WI38 (cell line): ENCODE data around the gene CEACAM8.
A peak's percentile ranks its signal among the peaks of the same experiment; 100 is the strongest.
"Not testable (repeated sequence)": the region's sequence is repeated elsewhere in the genome, so short reads cannot be mapped to it uniquely, and the experiment has no call there.

Experiments
- H3K4me3 ChIP-seq: 2 replicates; pipeline ENCODE4 v1.5.1; 2011; ENCODE audit warnings: low read depth, mild to moderate bottlenecking, control low read depth, low read length
- TF ChIP-seq, protein P1 (sequence below): IDR thresholded peaks from 2 replicates; pipeline ENCODE4 v1.5.1; 2012; ENCODE audit warnings: low read depth, mild to moderate bottlenecking, control low read depth, low read length

CEACAM8 gene

DNA sequence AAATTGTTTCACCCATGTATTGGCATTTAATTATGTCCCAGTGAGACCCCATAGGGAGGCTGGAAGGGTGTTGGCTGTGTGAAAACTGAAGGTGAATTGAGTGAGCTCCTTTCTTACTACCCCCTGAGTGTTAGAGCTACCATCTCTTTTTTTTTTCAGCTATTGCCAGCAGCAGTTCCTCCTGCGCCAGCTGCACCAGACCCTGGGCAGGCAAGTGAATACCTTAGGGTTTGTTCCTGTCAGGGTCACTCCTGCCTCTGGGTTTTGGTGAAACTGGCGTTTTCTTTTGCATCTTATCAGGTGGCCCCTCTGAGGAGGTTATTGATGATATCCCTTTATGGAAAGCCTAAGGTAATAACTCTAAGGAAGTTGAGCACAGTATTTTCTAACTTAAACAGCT, 25.5 kb downstream of the CEACAM8 start:
- no peak overlapping the region for H3K4me3 ChIP-seq
- TF ChIP-seq, protein P1, sequence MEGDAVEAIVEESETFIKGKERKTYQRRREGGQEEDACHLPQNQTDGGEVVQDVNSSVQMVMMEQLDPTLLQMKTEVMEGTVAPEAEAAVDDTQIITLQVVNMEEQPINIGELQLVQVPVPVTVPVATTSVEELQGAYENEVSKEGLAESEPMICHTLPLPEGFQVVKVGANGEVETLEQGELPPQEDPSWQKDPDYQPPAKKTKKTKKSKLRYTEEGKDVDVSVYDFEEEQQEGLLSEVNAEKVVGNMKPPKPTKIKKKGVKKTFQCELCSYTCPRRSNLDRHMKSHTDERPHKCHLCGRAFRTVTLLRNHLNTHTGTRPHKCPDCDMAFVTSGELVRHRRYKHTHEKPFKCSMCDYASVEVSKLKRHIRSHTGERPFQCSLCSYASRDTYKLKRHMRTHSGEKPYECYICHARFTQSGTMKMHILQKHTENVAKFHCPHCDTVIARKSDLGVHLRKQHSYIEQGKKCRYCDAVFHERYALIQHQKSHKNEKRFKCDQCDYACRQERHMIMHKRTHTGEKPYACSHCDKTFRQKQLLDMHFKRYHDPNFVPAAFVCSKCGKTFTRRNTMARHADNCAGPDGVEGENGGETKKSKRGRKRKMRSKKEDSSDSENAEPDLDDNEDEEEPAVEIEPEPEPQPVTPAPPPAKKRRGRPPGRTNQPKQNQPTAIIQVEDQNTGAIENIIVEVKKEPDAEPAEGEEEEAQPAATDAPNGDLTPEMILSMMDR = no peak

DNA sequence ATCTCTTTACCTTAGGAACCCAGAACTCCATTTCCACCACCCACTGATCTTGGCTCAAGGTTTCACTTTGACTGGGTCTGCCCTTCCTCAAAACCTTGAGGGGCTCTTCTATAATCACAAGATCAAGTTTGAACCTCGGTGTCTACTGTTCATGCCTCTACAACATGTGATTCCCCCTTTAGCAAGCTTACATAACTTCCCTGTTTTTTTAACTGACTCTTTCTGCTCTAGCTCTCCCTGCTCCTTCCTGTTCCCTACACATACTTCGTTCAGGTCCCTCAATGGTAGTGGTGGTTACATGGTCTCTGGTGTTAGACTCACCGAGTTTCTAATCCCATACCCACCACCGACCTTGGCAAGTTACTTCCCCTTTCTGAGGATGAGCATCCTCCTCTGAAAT, 26.7 kb downstream of the CEACAM8 start:
- H3K4me3 ChIP-seq = no peak overlapping the region
- TF ChIP-seq, protein P1 = no peak

DNA sequence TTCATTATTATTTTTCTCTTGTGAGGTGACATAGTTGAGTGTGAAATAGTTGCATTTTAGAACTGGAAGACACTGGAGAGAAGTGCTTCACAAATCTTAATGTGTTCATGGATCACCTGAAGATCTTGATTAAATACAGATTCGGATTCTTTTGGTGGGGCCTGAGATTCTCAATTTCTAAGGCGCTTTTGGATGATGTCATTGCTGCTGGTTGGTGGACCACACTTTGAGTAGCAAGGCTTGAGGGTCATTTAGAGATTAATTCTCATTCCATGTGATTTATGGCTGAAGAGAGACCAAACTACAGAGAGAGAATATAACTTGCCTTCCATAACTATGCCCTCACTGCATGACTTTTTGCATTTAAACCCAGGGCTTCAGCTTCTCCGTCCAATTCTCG, 27.2 kb downstream of the CEACAM8 start:
- no peak overlapping the region for H3K4me3 ChIP-seq
- TF ChIP-seq, protein P1 = no peak

DNA sequence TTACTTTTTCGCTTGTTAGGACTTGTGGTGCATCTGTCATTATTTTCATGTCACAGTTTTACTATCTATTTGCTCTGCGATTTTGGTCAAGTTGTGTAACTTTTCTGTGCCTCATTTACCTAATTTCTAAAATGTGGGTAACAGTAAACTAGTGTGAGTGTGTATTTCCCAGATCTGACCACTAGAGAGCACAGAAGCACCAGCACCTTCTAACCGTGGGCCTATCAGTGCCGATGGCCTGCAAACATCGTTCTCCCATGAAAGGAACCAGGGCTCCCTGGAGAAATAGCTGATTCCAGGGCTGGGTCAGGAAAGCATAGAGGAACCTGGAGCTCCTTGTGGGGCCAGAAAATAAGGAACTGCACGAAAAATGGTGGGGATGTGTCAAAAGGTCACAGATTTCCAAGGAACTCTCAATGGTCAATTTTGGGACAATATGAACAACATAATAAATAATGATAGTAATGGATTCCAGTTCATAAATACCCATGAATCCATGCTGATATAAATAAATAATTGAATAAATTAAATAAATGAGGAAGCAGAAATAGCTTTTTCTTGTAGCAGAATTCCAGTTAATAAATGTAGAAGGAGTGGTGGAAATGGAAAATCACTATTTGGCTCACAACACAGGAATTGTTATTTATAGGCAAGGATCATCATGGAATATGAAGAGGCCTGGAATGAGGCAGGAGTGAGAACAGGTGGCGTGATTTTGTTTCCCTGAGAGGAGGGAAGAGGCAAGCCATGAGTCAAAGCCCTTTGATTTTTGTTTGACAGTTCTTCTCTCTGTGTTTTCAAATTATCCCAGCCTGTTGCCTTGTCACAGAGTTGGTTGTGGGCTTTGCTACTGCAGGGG, 31.1 kb downstream of the CEACAM8 start:
- TF ChIP-seq, protein P1 = peak; percentile 61; the same call in 1 of the 2 replicates

DNA sequence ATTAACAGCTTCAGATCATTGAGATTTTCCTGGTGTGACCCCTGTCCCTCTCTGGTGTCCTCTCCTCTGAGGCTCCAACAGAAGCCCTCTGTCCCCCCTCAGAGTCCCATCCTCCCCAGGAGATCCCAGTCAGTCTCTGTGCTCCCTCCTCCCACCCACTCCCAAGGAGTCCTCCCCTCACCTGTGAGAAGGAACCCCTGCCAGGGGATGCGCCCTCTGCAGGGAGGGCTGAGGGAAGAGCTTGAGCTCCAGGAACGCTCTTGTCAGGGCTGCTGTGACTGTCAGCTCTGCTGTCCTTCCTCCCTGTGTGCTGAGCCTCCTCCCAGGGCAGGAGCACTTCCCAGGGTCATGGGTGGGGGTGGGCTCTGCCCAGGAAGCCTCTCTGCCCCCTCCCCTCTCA, 33.2 kb downstream of the CEACAM8 start:
- TF ChIP-seq, protein P1 = no peak
- no peak overlapping the region for H3K4me3 ChIP-seq

More for the DNA sequence above, 31.1 kb downstream of the CEACAM8 start:
- H3K4me3 ChIP-seq = no peak overlapping the region

DNA sequence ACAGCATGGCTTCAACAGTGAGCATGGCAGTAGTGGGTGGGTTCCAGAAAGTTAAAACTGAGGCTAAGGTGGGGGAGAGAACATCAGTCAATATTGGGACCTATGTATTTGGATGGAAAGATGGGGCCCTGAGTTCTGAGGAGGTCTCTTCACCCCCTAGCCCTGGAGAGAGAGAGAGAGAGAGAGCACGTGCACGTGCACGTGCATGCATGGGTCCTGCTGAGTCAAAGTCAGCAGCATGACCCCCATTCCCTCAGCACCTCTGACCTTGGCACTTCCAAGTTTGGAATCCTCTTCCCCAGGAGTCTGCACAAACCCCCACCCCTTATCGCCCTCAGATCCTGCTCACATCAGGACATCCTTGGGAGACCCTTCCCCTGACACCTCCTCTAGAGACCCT, 34.0 kb downstream of the CEACAM8 start:
- TF ChIP-seq, protein P1 = no peak
- no peak overlapping the region for H3K4me3 ChIP-seq

DNA sequence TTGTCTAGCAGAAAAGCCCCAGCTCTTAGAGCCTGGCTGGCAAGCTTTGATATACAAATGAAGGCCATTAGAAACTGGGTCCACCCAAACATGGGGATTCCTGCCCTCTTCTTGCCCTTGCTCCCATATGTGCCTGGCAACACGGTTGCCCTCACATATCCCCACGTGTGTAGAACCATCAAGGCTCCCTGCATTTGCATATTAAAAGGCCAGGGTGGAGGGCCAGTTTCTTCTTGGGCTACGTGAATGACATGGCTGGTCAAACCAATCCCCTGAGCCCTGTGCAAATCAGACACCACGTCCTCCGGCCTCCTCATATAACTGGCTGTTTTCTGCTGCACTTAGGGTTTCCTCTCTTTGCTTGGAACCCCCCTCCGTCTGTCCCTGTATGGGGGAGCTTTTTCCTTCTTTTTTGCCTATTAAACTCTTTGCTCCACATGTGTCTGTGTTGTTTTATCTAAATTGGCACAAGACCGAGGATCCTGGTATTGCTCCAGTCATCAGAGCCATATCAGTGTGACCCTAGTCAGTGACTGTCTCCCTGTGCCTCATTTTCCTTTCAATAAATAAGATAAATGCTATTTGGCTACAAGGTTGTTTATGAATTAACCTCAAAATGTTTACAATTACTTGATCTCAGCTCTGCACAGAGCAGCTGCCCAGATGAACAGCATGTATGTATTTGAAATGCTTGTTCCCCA, 36.1 kb downstream of the CEACAM8 start:
- H3K4me3 ChIP-seq = no peak overlapping the region
- TF ChIP-seq, protein P1 = no peak

DNA sequence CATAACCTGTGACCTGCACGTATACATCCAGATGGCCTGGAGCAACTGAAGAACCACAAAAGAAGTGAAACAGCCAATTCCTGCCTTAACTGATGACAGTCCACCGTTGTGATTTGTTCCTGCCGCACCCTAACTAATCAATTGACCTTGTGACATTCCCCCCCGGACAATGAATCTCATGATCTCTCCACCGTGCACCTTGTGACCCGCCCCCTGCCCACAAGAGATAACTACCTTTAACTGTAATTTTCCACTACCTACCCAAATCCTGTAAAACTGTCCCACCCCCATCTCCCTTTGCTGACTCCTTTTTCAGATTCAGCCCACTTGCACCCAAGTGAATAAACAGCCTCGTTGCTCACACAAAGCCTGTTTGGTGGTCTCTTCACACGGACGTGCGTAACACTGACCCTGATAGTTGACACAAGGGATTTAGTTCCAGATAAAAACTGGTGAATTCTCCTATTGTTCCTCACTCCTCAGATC, 37.3 kb downstream of the CEACAM8 start:
- H3K4me3 ChIP-seq = not testable (repeated sequence)
